HG02759 (cell line): ENCODE results near the gene ATF1.
A peak's percentile ranks its signal among the peaks of the same experiment; 100 is the strongest.

ENCODE experiments used
- ATAC-seq: cut with Tn5 transposase; IDR thresholded peaks from one replicate; pipeline ENCODE4 v1.9.1; 2021; ENCODE audit warnings: mild to moderate bottlenecking, moderate library complexity; ENCODE audit not compliant: unreplicated experiment

ATF1 gene

DNA sequence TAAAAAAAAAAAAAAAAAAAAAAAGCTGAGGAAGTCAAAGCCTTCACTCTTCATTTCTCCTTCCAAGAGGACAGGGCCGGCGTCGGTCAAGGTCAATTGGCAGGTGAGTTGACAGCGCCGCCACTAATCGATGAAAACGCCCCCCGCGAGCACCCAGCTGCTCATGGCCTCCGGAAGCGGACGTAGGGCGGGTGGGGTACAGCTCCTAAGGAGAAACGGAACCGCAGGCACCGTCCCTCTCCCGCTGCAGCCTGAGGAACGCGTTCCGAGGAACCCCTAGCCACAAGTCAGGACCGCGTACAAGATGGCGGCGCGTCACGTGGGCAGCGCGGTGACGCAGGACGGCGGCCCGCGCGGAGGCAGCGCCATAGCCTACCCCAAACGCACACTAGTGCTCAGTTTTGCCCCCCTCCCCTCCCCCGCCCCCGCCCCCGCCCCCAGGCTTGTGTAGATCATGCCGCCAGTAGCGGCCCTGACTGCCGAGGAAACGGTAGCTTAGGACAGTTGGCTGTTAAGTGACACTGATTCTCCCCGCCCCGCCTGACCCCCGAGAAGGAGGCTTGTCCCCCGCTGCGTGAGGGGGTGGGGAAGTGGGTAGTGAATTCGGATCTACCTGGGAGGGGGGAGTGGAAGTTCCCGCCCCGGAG, at the start of gene ATF1:
Gene ATF1 (plus strand): TSS at position 463 of the 647 bp plus-strand sequence. CDS start 16,045 bp downstream, outside the sequence.
- ATAC-seq, result peak; percentile 87

DNA sequence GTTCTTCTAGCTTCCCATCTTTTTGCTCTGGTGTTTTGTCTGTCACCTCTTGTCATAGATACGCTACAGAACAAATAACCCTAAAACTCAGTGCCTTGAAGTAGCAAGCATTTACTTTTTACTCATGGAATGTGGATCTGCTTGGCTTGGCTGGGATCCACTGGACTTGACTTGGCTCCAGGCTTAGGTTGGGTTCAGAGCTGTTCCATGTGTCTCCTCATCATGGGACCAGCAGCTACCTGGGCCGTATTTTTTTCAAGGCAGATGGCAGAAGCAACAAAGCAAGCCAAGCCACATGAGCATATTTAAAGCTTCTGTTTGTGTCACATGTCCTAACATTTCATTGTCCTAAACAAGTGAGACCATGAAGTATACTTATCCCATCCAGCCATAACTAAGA, 48.7 kb upstream of the ATF1 start:
- ATAC-seq, result no peak

DNA sequence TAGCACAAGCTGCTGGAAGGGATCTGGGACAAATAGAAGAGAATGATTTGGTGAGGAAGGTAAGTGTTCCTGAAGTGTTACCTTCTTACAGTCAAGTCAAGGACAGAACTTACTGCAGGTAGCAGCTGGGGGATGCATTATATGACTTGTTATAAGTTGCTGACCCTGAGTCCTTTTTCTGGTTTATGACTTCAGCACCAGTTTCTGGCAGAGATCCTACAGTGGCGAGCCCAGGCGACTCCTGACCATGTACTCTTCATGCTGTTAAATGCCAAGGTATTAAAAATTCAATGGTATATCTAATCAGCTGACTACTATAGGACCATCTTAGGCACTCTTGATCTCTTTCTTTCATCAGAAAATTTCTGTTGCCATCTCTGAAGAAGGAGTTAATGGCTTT, 45.1 kb upstream of the ATF1 start:
- no peak for ATAC-seq

DNA sequence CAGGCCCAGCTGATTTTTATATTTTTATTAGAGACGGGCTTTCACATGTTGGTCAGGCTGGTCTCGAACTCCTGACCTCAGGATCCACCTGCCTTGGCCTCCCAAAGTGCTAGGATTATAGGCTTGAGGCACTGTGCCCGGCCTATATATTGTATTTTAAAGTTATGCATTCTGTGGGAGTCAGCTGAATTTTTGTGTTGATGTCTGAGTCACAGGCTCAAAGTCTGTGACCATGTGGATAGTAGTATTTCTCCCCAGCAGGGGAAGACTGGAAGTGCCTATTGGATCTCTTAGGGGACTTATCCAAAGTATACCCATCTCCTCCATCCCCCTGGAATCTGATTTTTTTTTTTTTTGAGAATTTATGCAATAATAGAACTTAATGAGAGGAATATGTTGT, 43.8 kb upstream of the ATF1 start:
- no peak for ATAC-seq

DNA sequence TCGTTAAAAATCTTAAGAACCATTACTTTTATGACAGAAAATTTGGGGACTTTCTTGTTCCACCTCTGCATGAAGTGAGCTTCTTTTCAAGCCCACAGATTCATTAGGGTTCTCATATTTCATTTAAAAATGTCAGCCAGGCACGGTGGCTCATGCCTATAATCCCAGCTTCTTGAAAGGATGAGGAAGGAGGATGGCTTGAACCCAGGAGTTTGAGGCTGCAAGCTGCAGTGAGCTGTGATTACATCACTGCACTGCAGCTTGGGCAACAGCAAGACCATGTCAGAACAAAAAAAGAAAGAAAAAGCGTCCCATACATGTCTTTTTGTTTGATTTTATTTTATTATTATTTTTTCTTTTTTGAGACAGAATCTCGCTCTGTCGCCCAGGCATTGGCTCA, 43.4 kb upstream of the ATF1 start:
- ATAC-seq, result no peak

DNA sequence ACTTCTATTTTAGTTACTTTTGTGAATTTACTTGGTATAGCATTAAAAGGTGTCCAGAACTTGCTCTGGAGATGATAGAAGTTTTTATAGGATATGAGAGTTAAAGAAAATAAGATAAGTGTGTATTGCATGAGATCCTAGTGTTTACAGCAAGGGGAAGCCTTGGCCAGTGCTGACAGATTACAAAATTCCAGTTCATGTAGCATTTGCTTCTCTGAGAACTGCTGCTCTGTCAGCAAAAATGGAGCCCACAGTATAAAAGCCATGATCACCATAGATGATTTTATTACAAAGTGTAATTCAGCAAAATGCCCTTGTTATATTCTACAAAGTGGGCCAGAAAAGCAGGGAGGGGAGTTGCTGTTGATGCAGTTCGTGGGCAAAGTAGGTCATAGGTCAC, 40.0 kb upstream of the ATF1 start:
- ATAC-seq, result no peak

DNA sequence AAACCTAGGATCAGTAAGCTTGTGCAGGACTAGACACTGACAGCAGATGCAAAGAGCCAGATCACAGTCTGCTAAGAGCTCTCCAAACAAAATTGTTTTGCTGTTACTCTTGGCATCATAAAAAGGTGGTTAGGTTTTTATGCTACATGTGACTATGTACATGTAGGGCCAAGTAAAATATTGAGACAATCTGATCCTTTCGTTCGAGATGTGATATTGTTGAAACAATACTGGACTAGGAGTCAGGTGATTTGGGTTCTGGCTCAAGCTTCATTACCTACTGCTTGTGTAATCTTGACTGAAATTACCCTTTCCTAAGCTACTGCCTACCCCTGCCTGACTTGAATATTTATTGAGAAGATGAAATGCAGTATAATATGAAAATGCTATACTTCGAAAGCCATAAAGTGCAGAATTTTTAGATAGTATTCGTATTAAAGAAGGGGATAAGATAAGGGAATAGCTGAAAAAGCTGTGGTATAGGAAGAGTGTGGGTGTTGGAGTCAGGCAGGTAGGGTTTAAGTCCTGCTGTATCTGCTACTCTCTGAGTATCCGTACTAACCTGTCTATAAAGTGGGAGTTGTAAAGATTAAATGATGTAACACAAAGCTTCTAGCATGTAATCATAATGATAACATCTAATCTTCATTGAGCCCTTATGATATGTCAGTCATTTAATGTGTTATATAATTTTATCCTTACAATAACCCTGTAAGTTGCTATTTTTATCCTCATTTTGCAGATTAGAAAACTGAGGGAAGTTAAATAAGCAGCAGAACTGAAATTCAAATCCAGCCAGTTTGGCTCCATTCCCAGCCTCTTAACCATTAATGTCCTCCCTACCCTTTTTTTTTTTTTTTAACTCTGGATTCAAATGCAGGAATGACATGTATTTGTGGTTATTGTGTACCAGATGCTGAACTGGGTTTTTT, 38.6 kb upstream of the ATF1 start:
- no peak for ATAC-seq

DNA sequence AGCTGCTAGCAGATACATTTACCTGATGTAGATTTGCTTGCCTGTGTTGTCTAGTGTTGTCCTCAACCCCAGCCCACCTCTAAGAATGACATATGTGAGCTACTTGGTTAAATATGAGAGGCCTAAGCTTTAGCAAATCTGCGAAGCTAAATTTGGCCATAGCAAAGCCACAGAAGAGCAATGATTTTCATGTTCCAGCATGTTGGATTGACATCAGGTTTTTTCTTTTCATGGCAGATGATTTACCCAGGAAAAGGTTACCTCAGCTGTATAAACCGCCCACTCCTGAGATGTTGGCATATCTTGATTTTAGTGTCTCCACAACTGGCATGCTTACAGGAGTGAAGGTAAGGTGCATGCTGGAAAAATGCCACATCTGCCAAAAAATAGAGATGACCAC, 36.4 kb upstream of the ATF1 start:
- ATAC-seq, result no peak

DNA sequence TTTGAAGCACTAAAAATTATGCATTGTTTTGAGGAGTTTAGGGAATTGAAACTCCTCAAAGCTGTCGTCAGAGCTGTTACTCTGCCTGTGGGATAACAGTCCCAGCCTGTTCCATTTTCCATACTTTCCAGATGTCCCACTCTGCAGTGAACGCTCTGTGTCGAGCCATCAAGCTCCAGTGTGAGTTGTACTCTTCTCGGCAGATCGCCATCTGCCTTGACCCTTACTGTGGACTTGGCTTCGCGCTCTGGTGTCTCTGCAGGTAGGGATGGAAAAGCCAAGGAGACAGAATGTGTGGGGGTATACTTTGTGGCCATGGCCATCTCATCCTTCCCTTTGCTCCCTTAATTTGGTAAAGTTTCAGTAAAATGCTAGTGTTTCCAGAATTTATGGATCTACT, 35.5 kb upstream of the ATF1 start:
- no peak for ATAC-seq

DNA sequence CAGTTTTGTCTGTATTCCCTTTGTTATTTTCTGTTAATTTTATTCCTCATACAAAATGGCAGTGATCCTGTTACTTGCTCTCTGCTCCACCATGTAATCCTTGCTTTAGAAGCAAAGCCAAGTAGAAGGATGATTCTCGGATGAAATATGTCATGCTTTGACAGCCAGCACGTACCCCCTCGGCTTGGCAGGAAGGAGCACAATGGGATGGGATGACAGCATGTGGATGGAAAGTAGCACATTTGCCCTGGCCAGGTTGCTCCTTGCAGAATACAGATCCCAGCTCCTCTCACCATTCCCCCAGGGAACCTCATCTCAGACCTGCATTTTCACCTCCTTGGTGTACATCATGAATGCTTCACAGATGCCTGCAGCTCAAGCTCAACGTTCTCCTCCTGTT, 35.1 kb upstream of the ATF1 start:
- ATAC-seq, result no peak

DNA sequence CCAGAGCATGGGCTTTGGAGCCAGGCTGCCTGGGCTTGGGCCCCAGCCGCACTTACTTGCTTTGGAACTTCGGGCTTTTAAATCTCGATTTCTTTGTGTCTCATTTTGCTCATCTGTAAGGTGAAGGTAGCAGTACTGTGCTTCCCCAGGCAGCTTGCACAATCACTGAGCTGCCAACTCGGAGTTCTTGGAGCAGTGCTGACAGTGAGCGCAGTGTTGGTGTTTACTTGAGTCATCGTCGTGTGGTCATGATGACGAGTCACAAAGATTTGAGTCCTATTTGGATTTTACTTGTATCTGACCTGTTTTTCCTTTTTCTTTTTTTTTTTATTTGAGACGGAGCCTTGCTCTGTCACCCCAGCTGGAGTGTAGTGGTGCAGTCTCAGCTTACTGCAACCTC, 31.3 kb upstream of the ATF1 start:
- ATAC-seq, result no peak

DNA sequence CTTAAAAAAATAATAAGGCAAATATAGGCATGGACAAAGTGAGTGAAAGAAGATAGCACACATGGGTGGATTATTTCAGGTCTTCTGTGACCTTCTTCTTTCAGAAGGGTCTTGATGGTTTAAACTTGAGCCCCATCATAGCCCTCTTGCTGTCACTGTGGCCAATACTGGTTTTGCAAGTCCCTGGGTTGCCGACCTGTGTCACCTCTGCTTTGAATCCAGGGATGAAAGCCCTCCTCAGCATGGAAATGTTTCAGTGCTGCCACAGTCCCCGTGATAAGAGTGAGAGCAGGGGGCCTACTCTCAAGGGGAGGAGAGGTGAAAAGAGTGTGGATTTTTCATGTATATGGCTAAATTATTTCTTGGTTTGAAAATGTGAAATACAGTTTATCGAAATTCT, 30.2 kb upstream of the ATF1 start:
- ATAC-seq, result no peak

DNA sequence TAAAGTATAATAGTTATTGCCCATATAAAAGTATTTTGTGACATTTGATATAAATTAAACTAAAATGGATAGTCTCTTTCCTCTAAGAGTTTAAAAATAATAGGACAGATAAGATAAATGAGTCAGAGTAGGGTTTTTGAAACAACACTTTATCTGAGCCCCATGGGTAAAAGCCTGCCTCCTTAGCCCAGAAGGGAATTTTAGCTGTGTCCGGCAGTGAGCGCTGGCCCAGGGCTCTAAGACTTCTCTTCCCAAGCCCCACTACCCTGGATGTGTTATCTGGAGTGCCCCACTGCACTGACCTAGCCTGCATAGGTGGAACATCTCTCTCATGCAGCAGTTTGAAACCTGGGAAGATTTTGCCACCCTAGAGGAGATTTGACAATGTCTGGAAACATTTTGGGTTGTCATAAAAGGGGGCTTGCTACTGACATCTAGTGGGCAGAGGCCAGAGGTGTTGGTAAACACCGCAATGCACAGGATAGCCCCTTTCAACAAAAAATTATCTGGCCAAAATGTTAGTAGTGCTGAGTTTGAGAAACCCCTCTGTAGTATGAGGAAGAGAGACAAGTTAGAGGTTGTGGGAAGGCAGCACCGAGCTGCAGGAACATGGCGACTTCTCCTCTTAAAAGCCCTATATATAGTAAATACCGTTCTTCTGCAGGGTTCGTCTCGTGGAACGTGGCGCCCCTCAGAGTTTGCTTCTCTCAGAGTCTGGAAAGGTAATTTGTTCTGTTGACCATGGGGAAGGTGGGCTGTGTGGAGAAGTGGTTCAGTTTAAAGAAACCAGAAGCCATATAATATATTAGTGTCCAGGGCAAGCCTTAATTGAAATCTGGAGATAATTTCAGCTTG, 29.3 kb upstream of the ATF1 start:
- no peak for ATAC-seq

DNA sequence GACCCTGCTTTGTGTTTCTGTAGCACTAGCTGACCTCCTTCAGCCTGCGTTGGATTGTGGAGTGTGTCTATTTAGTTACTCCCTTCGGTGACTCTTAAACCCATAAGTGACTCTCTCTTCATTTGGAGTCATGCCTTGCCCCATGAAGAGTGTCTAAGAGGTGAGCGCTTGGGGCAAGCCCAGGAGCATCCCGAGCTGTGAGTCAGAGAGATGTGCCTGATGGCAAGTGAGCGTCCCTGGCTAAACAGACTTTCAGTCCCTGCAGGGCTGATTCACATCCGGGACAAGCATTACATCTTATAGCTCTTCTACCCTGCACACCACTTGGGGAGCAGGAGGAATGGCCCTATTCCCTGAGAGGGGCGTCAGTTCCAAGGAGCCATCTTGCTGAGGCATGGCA, 24.3 kb upstream of the ATF1 start:
- no peak for ATAC-seq

DNA sequence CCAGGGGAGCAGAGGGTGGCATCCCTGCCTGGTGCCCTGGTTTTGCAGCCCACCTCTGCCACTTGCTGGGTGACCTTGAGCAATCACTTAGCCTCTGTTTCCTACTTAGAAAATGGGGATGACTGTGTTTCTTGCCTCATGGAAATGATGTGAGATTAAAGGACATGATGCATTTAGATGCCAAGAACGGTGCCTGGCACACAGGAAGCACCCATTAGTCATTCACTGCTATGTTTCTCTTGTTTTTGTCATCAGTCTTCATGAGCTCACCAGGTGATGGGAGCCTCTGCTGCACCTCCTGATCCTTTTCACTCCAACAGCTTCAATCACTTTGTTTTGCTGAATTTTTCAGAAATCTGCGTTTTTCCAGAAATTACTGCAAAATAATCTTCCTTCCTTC, 23.6 kb upstream of the ATF1 start:
- no peak for ATAC-seq

DNA sequence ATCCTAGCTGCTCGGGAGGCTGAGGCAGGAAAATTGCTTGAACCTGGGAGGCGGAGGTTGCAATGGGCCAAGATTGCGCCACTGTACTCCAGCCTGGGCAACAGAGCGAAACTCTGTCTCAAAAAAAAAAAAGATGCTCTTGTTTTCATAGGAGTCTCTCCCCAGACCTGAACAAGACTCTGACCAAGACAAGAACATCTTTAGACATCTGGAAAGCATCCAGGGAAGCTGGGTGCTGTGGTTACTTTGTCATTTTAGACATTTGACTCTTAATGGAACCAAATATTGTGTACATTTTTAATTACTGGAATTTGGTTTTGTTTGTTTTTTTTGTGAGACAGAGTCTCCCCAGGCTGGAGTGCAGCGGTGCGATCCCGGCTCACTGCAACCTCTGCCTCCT, 21.1 kb upstream of the ATF1 start:
- no peak for ATAC-seq

DNA sequence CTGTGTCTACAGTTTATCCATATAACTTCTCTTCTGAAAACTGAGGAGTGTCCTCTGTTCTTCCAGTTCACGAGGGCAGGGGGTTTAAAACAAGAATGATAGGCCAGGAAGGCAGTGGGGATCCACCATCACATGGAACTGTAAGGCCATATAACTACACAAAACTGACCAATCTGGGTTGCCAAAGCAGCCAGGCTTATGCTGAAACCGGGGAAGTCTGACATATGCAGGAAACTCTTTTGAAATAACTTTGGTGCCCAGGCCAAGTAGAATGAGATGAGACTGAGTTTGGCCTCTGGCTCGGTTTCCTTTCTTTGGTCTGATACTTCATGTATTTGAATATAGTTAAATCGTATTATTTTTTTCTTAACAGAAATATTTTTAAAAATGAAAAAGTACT, 18.0 kb upstream of the ATF1 start:
- no peak for ATAC-seq

DNA sequence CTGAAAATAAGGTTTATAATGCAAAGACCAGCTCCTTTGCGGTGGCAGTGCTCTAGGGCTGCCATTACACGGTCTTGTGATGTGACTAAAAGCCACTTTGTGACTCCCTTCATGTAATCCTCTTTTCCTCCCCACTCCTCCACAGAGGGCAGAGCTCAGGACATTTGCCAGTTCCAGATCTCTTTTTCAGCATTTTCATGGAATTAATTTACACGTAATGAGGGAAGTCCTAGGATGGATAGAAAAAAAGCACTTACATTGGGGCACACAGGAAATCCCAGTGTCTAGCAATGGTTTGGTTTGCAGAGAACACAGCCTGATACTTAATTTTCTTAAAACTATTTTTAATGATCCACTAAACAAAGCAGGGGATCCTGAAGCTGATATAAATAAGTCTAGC, 17.5 kb upstream of the ATF1 start:
- no peak for ATAC-seq

DNA sequence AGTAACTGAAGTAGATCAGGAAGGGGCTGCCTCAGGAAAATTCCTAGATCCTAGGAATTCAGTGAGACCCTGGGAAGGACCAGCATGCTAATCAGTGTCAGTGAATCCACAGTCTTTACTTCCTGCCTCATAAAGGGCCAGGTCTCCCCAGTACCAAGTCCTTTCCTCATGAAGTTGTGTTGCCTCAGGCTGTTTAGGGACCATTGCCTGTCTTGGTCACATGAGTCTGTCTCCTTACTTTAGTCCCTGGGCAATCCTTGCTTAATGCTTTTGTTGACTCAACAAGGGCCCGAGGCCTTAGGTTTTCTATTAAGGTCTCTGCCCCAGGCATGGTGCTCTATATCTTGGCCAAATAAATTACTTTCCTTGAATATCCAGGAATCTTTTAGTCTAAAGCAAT, 16.1 kb upstream of the ATF1 start:
- ATAC-seq, result no peak

DNA sequence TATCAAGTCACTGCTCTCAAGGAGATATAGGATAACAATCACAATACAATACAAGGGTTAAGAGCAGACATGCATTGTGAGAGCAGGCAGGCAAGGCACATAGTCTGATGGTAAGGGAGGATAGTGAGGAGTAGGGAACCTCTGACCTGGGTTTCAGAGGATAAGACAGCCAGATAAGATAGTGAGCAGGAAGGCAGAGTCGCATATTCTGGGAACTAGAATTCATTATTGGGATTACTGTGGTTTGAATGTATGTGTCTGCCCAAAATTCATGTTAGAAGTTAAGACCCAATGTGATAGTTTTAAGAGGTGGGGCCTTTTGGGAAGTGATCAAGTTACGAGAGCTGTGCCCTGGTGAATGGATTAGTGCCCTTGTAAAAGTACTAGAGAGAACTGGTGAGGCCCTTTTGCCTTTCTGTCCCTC, 14.4 kb upstream of the ATF1 start:
- no peak for ATAC-seq

DNA sequence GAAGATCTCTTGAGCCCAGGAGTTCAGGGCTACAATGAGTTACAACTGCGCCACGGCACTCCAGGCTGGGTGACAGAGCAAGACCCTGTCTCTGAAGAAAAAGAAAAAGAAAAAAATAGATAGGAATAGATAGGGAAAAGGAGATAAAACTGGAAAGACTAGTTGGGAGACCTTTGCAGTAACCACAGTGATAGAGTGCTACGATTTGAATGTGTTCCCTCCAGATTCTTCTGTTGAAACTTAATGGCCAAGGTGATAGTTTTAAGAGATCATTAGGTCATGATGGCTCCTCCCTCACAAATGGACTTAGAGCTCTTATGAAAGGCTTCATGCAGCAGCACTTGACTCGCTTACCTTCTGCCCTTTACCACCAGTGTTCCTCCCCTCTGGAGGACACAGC, 13.5 kb upstream of the ATF1 start:
- ATAC-seq, result no peak
